Measurements from ENCODE around the gene TMEM175. TPM values are rescaled to one million over a fixed set of nuclear protein-coding genes. Genes with fewer than 3 reads are reported as not detected.

TMEM175 gene
- total and polyA plus RNA-seq, 2 of the 13 experiments (the other 11 are each of a cell fraction or from before 2014, with no cell fraction given) = 5.1 to 9.9 TPM

GRCh38 chr4:987624-988513, 55.6 kb downstream of the TMEM175 start (continued):
- TF ChIP-seq KIAA2018 (CRISPR knock-in tag; IDR thresholded peaks at IDR 0.05; ENCODE audit: borderline replicate concordance) = no peak

All from HepG2 (cell line).